PFSK-1 (cell line): ENCODE data around the gene UBP1.

Experiments
- FOXP2 ChIP-seq: optimal IDR thresholded peaks from 2 replicates; pipeline ENCODE3; 2011; ENCODE audit warnings: borderline replicate concordance, control low read depth, inconsistent platforms; ENCODE audit not compliant: insufficient read depth; ENCODE audit errors: extremely low read length, extremely low read depth
- POLR2AphosphoS5 ChIP-seq: IDR thresholded peaks from 2 replicates; pipeline ENCODE4 v1.6.1; 2012; ENCODE audit warnings: low read depth, mild to moderate bottlenecking, control low read depth, low read length, moderate library complexity
- SIN3A ChIP-seq: IDR thresholded peaks from 2 replicates; pipeline ENCODE4 v1.6.1; 2012; ENCODE audit warnings: mild to moderate bottlenecking, low read length, moderate library complexity, borderline replicate concordance; ENCODE audit not compliant: insufficient read depth
- TAF1 ChIP-seq: IDR thresholded peaks from 2 replicates; pipeline ENCODE4 v1.6.1; 2012; ENCODE audit warnings: low read length, control low read depth, borderline replicate concordance; ENCODE audit not compliant: insufficient read depth
- TF ChIP-seq, protein P1 (sequence below), 2 experiments: IDR thresholded peaks; 2 replicates each; pipeline versions ENCODE4 v1.6.1 to v1.8.0; 2011 to 2012; ENCODE audit warnings: low read depth in 2 of 2, low read length in 2 of 2, control low read depth in 1 of 2, inconsistent platforms in 1 of 2, mild to moderate bottlenecking in 1 of 2, moderate library complexity in 1 of 2; ENCODE audit not compliant: insufficient read depth in 1 of 2

UBP1 gene

DNA sequence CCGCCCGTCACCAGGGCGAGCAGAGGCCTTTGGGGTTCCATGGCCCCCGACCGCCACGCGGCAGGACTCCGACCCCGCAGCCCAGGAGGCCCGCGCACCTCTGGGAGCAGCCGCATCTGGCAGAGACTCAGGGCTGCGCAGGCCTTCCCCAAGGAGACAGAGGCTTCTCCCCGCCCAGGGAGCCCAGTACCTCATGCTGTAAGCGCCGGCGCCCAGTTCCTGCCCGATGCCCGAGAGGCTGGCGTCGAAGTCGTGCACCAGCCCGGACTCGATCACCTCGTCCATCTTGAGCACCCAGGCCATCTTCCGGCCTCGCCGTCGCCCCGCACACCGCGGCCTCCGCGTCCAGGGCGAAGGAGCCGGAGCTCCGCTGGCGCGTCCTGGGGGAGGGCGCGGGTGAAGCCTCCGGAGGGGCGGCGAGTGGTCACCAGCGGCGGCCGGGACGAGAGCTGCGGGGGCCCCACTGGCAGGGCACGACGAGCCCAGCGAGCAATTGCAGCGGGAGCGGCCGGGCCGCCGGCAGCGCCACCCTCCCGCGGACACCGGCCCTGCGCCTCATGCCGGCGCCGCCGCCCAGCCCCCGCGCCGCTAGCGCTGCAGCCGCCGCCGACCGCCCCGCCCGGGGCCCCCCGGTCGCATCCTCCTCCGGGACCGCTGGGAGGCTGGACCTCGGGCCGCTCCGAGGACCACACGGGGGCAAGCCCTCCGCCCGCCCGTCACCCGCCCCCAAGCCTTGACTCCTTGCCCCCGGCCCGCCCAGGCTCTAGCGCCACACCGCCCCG is 468 bp downstream of the UBP1 start:
- TF ChIP-seq TAF1 (no peak), POLR2AphosphoS5 (no peak), FOXP2 (no peak), SIN3A (no peak)
- TF ChIP-seq, protein P1, sequence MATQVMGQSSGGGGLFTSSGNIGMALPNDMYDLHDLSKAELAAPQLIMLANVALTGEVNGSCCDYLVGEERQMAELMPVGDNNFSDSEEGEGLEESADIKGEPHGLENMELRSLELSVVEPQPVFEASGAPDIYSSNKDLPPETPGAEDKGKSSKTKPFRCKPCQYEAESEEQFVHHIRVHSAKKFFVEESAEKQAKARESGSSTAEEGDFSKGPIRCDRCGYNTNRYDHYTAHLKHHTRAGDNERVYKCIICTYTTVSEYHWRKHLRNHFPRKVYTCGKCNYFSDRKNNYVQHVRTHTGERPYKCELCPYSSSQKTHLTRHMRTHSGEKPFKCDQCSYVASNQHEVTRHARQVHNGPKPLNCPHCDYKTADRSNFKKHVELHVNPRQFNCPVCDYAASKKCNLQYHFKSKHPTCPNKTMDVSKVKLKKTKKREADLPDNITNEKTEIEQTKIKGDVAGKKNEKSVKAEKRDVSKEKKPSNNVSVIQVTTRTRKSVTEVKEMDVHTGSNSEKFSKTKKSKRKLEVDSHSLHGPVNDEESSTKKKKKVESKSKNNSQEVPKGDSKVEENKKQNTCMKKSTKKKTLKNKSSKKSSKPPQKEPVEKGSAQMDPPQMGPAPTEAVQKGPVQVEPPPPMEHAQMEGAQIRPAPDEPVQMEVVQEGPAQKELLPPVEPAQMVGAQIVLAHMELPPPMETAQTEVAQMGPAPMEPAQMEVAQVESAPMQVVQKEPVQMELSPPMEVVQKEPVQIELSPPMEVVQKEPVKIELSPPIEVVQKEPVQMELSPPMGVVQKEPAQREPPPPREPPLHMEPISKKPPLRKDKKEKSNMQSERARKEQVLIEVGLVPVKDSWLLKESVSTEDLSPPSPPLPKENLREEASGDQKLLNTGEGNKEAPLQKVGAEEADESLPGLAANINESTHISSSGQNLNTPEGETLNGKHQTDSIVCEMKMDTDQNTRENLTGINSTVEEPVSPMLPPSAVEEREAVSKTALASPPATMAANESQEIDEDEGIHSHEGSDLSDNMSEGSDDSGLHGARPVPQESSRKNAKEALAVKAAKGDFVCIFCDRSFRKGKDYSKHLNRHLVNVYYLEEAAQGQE (IDR thresholded peaks at IDR 0.05; ENCODE audit: insufficient read depth in 1 of 2, low read depth in 2 of 2, low read length in 2 of 2), result 0 out of 4 replicates have a peak, but pooled peaks of 1 of the 2 experiments have one; percentile 0

DNA sequence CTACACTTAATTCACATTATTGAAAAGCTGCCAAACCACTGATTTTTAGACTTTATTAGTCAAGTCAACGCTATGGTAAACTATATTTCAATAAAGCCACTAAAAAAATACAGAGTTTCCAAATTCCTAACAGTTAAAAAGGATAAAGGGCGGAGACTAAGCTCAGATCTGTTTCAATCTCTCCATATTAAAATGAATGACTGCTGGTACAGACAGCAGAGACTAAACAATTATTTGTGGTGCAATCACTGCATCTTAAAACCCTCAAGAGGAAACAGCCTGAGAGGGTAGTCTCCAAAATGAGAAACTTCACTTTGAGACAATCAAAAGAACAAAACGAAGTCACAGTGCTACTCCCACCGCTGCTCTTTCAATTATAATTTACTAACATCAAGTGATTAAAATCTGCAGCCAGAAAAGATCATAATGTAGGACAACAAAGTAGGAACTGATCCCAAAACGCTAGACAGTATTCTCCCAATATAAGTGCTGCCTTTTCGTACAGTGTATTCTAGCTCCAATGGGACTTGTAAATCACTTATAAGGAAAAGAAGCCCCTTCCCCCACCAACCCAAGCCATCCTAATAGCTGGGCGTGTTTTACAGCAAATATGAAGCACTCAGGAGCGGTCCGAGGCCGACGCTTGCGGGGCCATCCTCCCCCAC is 1.2 kb downstream of the UBP1 start:
- TF ChIP-seq SIN3A (no peak), POLR2AphosphoS5 (no peak), FOXP2 (no peak), TAF1 (no peak)
- TF ChIP-seq, protein P1 (IDR thresholded peaks at IDR 0.05; ENCODE audit: insufficient read depth in 1 of 2, low read depth in 2 of 2, low read length in 2 of 2), result no peak

DNA sequence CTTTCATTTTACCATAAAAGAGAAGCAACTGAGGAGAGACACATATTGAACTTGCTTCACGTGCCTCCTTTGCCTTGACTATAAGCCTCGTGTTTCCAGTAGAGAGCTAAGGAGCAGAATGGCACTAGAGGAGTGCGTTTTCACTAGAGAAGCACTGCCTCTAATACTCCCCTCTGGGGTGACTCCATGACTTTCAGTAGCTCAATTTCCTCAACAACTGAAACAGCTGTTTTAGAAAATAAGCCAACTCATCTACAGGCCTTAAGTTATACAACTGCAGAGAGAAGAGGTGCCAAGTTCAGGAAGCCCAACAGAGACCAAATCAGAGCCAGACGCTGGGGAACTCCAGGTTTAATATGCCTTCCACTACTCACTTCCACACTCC is 1.9 kb downstream of the UBP1 start:
- no peak for TF ChIP-seq FOXP2
- no peak for TF ChIP-seq POLR2AphosphoS5
- TF ChIP-seq SIN3A, result no peak
- no peak for TF ChIP-seq TAF1
- TF ChIP-seq, protein P1 (IDR thresholded peaks at IDR 0.05; ENCODE audit: insufficient read depth in 1 of 2, low read depth in 2 of 2, low read length in 2 of 2), result no peak

DNA sequence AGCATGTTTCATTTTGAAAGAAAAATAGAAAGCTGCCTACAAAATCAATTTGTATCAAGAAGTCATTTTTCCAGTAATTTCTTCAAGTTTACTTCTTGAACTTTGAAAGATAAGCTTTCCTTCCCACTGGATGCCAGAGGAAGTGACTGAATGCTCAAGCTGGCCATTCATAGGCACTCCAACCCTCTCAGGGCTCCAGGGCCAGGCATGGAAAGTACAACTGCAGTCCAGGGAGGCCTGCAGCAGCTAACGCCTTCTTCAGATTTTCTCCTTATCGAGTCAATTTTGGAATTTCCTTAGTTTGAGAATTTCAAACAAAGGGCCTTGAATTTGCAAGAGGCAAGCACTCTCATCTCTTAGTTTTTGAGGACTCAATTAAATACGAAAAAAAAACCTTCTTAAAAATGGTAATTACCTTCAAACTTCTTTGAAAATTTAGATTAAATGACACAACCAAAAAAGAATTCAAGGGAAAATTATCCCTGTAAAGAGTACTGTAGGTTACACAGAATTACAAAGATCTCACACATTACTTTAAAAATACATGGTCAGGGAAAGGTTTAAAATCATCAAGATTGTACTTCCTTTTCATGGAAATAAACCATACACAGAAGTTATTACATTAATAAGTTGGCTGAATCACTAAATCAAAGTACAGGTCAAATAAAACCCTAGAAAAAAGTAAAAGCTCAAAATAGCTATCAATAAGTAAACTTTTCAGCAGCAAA is 2.5 kb downstream of the UBP1 start:
- TF ChIP-seq POLR2AphosphoS5 (no peak), TAF1 (no peak), SIN3A (no peak), FOXP2 (no peak)
- TF ChIP-seq, protein P1 (IDR thresholded peaks at IDR 0.05; ENCODE audit: insufficient read depth in 1 of 2, low read depth in 2 of 2, low read length in 2 of 2), result no peak
